Chondrocyte (in vitro differentiated cells): Measurements from ENCODE around the gene ETV3. TPM values are rescaled to one million over a fixed set of nuclear protein-coding genes. Genes with fewer than 3 reads are reported as not detected.

ENCODE experiments used
- DNase-seq: peaks from one replicate; pipeline ENCODE4 v3.0.0; 2021; ENCODE audit warnings: mixed read lengths, low spot score
- H3K27ac Mint-ChIP-seq: one replicate; pipeline ENCODE4 v1.8.0; 2021; ENCODE audit warnings: mild to moderate bottlenecking, moderate library complexity, mixed read lengths; ENCODE audit not compliant: unreplicated experiment
- H3K27me3 Mint-ChIP-seq: 2 replicates; pipeline ENCODE4 v1.8.0; 2021; ENCODE audit warnings: low read depth, mixed read lengths
- H3K36me3 Mint-ChIP-seq: 2 replicates; pipeline ENCODE4 v1.8.0; 2021; ENCODE audit warnings: low read depth, mixed read lengths
- H3K4me1 Mint-ChIP-seq: 2 replicates; pipeline ENCODE4 v1.8.0; 2021; ENCODE audit warnings: low read depth, mild to moderate bottlenecking, mixed read lengths
- H3K4me3 Mint-ChIP-seq: one replicate; pipeline ENCODE4 v1.8.0; 2021; ENCODE audit warnings: mild to moderate bottlenecking, moderate library complexity, mixed read lengths; ENCODE audit not compliant: unreplicated experiment
- H3K9me3 Mint-ChIP-seq: 2 replicates; pipeline ENCODE4 v1.8.0; 2021; ENCODE audit warnings: low read depth, mixed read lengths
- CTCF ChIP-seq: fragments of 200-600 bp; sonication (generic); IDR thresholded peaks from 2 replicates; pipeline ENCODE4 v1.5.0; 2021; ENCODE audit warnings: antibody characterized with exemption, mild to moderate bottlenecking, moderate library complexity
- total RNA-seq: library from RNA; stranded (reverse); gene quantifications from 3 replicates; pipeline ENCODE4 v1.2.1, GENCODE V29; 2021

ETV3 gene
- total RNA-seq, 1 donor from 2014 or later: 23.4 TPM

GRCh38 chr1:157158967-157159366 lies 20.8 kb upstream of the ETV3 start:
- Mint-ChIP-seq H3K36me3 (no peaks in the 10 kb centered on the region), H3K4me3 (no peak overlapping the region), H3K4me1 (peaks cover 40% of the 10 kb centered on the region), H3K27ac (no peak overlapping the region), H3K9me3 (no peaks in the 10 kb centered on the region), H3K27me3 (peaks cover 2% of the 10 kb centered on the region)
- DNase-seq: no peak
- no peak for TF ChIP-seq CTCF

GRCh38 chr1:157157501-157158190 lies 19.5 kb upstream of the ETV3 start:
- Mint-ChIP-seq H3K4me1 (peaks cover 40% of the 10 kb centered on the region), H3K27ac (peak overlapping the region; percentile 65), H3K4me3 (no peak overlapping the region), H3K27me3 (no peaks in the 10 kb centered on the region), H3K9me3 (no peaks in the 10 kb centered on the region), H3K36me3 (no peaks in the 10 kb centered on the region)
- no peak for DNase-seq
- TF ChIP-seq CTCF: no peak

- H3K27me3 Mint-ChIP-seq: no peaks in the 10 kb centered on the region
- H3K36me3 Mint-ChIP-seq: no peaks in the 10 kb centered on the region
- peak; percentile 99 for TF ChIP-seq CTCF
- no peaks in the 10 kb centered on the region for H3K9me3 Mint-ChIP-seq
- H3K4me1 Mint-ChIP-seq: peaks cover 40% of the 10 kb centered on the region
- DNase-seq: no peak
- peak overlapping the region; percentile 65 for H3K4me3 Mint-ChIP-seq
- no peak overlapping the region for H3K27ac Mint-ChIP-seq
Measured at GRCh38 chr1:157156058-157156541, 17.9 kb upstream of the ETV3 start.

- H3K4me3 Mint-ChIP-seq: peak overlapping the region; percentile 65
- H3K4me1 Mint-ChIP-seq: peaks cover 40% of the 10 kb centered on the region
- no peak overlapping the region for H3K27ac Mint-ChIP-seq
- H3K27me3 Mint-ChIP-seq: no peaks in the 10 kb centered on the region
- no peaks in the 10 kb centered on the region for H3K36me3 Mint-ChIP-seq
- no peak for DNase-seq
- TF ChIP-seq CTCF: no peak
- H3K9me3 Mint-ChIP-seq: no peaks in the 10 kb centered on the region
Measured at GRCh38 chr1:157155658-157156057, 17.5 kb upstream of the ETV3 start.

GRCh38 chr1:157154940-157155514 lies 16.8 kb upstream of the ETV3 start:
- H3K4me3 Mint-ChIP-seq: no peak overlapping the region
- no peak for TF ChIP-seq CTCF
- no peaks in the 10 kb centered on the region for H3K27me3 Mint-ChIP-seq
- no peak overlapping the region for H3K27ac Mint-ChIP-seq
- no peaks in the 10 kb centered on the region for H3K9me3 Mint-ChIP-seq
- H3K36me3 Mint-ChIP-seq: no peaks in the 10 kb centered on the region
- DNase-seq: no peak
- H3K4me1 Mint-ChIP-seq: peaks cover 40% of the 10 kb centered on the region
